HG03457 (cell line): Measurements from ENCODE around the gene PPP2CA.
"Not testable (repeated sequence)": the region's sequence is repeated elsewhere in the genome, so short reads cannot be mapped to it uniquely, and the experiment has no call there.

ENCODE experiments used
- ATAC-seq: cut with Tn5 transposase; IDR thresholded peaks from one replicate; pipeline ENCODE4 v1.9.1; 2021; ENCODE audit warnings: moderate number of reproducible peaks; ENCODE audit not compliant: unreplicated experiment

Gene PPP2CA

GRCh38 chr5:134225780-134226440, at the start of gene PPP2CA:
PPP2CA (minus strand) TSS chr5:134226073; CDS start chr5:134225861, 212 bp downstream.
- ATAC-seq: peak; percentile 76

GRCh38 chr5:134273642-134274395, 47.9 kb upstream of the PPP2CA start:
- no peak for ATAC-seq

- no peak for ATAC-seq
Measured at GRCh38 chr5:134271059-134271458, 45.2 kb upstream of the PPP2CA start.

- no peak for ATAC-seq
Measured at GRCh38 chr5:134268919-134269318, 43.0 kb upstream of the PPP2CA start.

- no peak for ATAC-seq
Measured at GRCh38 chr5:134268019-134268601, 42.2 kb upstream of the PPP2CA start.

GRCh38 chr5:134267366-134268018, 41.6 kb upstream of the PPP2CA start:
- ATAC-seq: no peak

GRCh38 chr5:134263801-134264200, 37.9 kb upstream of the PPP2CA start:
- no peak for ATAC-seq

- ATAC-seq: not testable (repeated sequence)
Measured at GRCh38 chr5:134262629-134263028, 36.8 kb upstream of the PPP2CA start.

GRCh38 chr5:134258896-134259295, 33.0 kb upstream of the PPP2CA start:
- no peak for ATAC-seq

- ATAC-seq: no peak
Measured at GRCh38 chr5:134257176-134257575, 31.3 kb upstream of the PPP2CA start.

- no peak for ATAC-seq
Measured at GRCh38 chr5:134255418-134256150, 29.7 kb upstream of the PPP2CA start.

GRCh38 chr5:134253368-134254153, 27.7 kb upstream of the PPP2CA start:
- not testable (repeated sequence) for ATAC-seq

GRCh38 chr5:134252671-134253070, 26.8 kb upstream of the PPP2CA start:
- no peak for ATAC-seq

- ATAC-seq: no peak
Measured at GRCh38 chr5:134250949-134251348, 25.1 kb upstream of the PPP2CA start.

GRCh38 chr5:134249469-134250379, 23.9 kb upstream of the PPP2CA start:
- no peak for ATAC-seq

- no peak for ATAC-seq
Measured at GRCh38 chr5:134248256-134248655, 22.4 kb upstream of the PPP2CA start.

GRCh38 chr5:134247428-134248224, 21.8 kb upstream of the PPP2CA start:
- no peak for ATAC-seq

- no peak for ATAC-seq
Measured at GRCh38 chr5:134246771-134247427, 21.0 kb upstream of the PPP2CA start.
